IMR-90 (cell line): ENCODE measurements around the gene DHX9. TPM values are rescaled to one million over a fixed set of nuclear protein-coding genes. Genes with fewer than 3 reads are reported as not detected.

Experiments used
- ATAC-seq: fragments of 200-7000 bp; cut with Tn5 transposase; 2 replicates; pipeline ENCODE4 v1.9.1; 2020; ENCODE audit warnings: low read depth, mild to moderate bottlenecking, moderate library complexity
- BruUV-seq: library from RNA; stranded (reverse); fragments of 400-500 nt; replicated peaks from 2 replicates; lab custom pipeline; 2021; lab: Mats Ljungman, UMichigan
- CTCF ChIA-PET: fragments of 300-600 bp; formaldehyde crosslinking; extraction: SDS; loops from one replicate; lab custom pipeline; 2021; ENCODE audit warnings: antibody characterized with exemption; lab: Yijun Ruan, JAX
- POLR2A ChIA-PET: fragments of 300-600 bp; sonication (Branson Sonifier 250); formaldehyde crosslinking; loops from one replicate; lab custom pipeline; 2022; ENCODE audit warnings: antibody characterized with exemption; ENCODE audit not compliant: unreplicated experiment; lab: Charles Lee
- DNase-seq: peaks from one replicate; pipeline ENCODE4 v3.0.0; 2013
- H2AFZ ChIP-seq: replicated peaks from 2 replicates; pipeline ENCODE3; 2013; ENCODE audit warnings: low read length, mild to moderate bottlenecking; ENCODE audit not compliant: poor library complexity
- H2AK5ac ChIP-seq: 2 replicates; pipeline ENCODE4 v1.6.1; 2013; ENCODE audit warnings: low read depth, low read length, inconsistent platforms
- H2AK9ac ChIP-seq: replicated peaks from 2 replicates; pipeline ENCODE3; 2013; ENCODE audit warnings: mild to moderate bottlenecking, low read depth, low read length, moderate library complexity; ENCODE audit not compliant: poor library complexity
- H2BK120ac ChIP-seq: 2 replicates; pipeline ENCODE4 v1.6.1; 2013; ENCODE audit warnings: low read depth, low read length, inconsistent platforms
- H2BK15ac ChIP-seq: 3 replicates; pipeline ENCODE4 v1.6.1; 2013; ENCODE audit warnings: low read depth, low read length, inconsistent platforms
- H2BK20ac ChIP-seq: 2 replicates; pipeline ENCODE4 v1.6.1; 2013; ENCODE audit warnings: low read depth, mild to moderate bottlenecking, inconsistent platforms, low read length, moderate library complexity
- H2BK5ac ChIP-seq: 2 replicates; pipeline ENCODE4 v1.6.1; 2013; ENCODE audit warnings: mild to moderate bottlenecking, low read depth, low read length, inconsistent platforms; ENCODE audit not compliant: poor library complexity, severe bottlenecking
- H3K14ac ChIP-seq: replicated peaks from 2 replicates; pipeline ENCODE4 v1.6.1; 2013; ENCODE audit warnings: low read depth, low read length, inconsistent platforms
- H3K18ac ChIP-seq: 2 replicates; pipeline ENCODE4 v1.6.1; 2013; ENCODE audit warnings: low read depth, low read length, control low read depth
- H3K23ac ChIP-seq: 2 replicates; pipeline ENCODE4 v1.6.1; 2013; ENCODE audit warnings: low read depth, low read length, inconsistent platforms
- H3K27ac ChIP-seq: 2 replicates; pipeline ENCODE4 v1.5.1; 2013; ENCODE audit warnings: mild to moderate bottlenecking, control low read depth, low read length; ENCODE audit not compliant: insufficient read depth
- H3K27me3 ChIP-seq: 2 replicates; pipeline ENCODE4 v1.6.1; 2013; ENCODE audit warnings: low read length; ENCODE audit not compliant: control insufficient read depth, insufficient read depth
- H3K36me3 ChIP-seq: 2 replicates; pipeline ENCODE4 v1.6.1; 2013; ENCODE audit warnings: low read length, mixed read lengths; ENCODE audit not compliant: control insufficient read depth, insufficient read depth
- H3K4ac ChIP-seq: 2 replicates; pipeline ENCODE4 v1.6.1; 2013; ENCODE audit warnings: low read depth, low read length, inconsistent platforms
- H3K4me1 ChIP-seq: 2 replicates; pipeline ENCODE4 v1.6.1; 2013; ENCODE audit warnings: low read length, mixed read lengths; ENCODE audit not compliant: control insufficient read depth, insufficient read depth
- H3K4me2 ChIP-seq: 2 replicates; pipeline ENCODE4 v1.6.1; 2013; ENCODE audit warnings: low read depth, mild to moderate bottlenecking, control low read depth, low read length, moderate library complexity
- H3K4me3 ChIP-seq: 2 replicates; pipeline ENCODE4 v1.5.1; 2013; ENCODE audit warnings: low read depth, mild to moderate bottlenecking, control low read depth, low read length, moderate library complexity; ENCODE audit not compliant: insufficient read depth
- H3K56ac ChIP-seq: 2 replicates; pipeline ENCODE4 v1.6.1; 2013; ENCODE audit warnings: low read length, inconsistent platforms; ENCODE audit not compliant: insufficient read depth; ENCODE audit errors: extremely low read depth
- H3K79me1 ChIP-seq, 2 experiments: 2 replicates each; pipeline ENCODE4 v1.6.1; 2013; ENCODE audit warnings: low read length in 2 of 2, inconsistent platforms in 1 of 2, low read depth in 1 of 2
- H3K9ac ChIP-seq: 2 replicates; pipeline ENCODE4 v1.6.1; 2013; ENCODE audit warnings: low read depth, low read length, control low read depth
- H3K9me1 ChIP-seq: 2 replicates; pipeline ENCODE4 v1.6.1; 2013; ENCODE audit warnings: low read length, inconsistent platforms; ENCODE audit not compliant: insufficient read depth
- H3K9me3 ChIP-seq: 2 replicates; pipeline ENCODE4 v1.6.1; 2013; ENCODE audit warnings: low read length; ENCODE audit not compliant: control insufficient read depth, insufficient read depth
- H4K20me1 ChIP-seq: 2 replicates; pipeline ENCODE4 v1.6.1; 2013; ENCODE audit warnings: low read length, inconsistent platforms; ENCODE audit not compliant: insufficient read depth
- H4K5ac ChIP-seq: 2 replicates; pipeline ENCODE4 v1.6.1; 2013; ENCODE audit warnings: mild to moderate bottlenecking, low read depth, low read length, control low read depth
- H4K8ac ChIP-seq, 2 experiments: 2 replicates each; pipeline ENCODE4 v1.6.1; 2013; ENCODE audit warnings: low read depth in 2 of 2, low read length in 2 of 2, control low read depth in 1 of 2, inconsistent platforms in 1 of 2
- H4K91ac ChIP-seq: 2 replicates; pipeline ENCODE4 v1.6.1; 2013; ENCODE audit warnings: low read depth, low read length, inconsistent platforms; ENCODE audit not compliant: insufficient read depth
- CHD1 ChIP-seq: IDR thresholded peaks from 2 replicates; pipeline ENCODE4 v1.6.1; 2012; ENCODE audit warnings: low read depth, low read length, improper control_type of control experiment
- ELK1 ChIP-seq: fragments of 150-350 bp; IDR thresholded peaks from 2 replicates; pipeline ENCODE4 v1.6.1; 2016; ENCODE audit warnings: low read depth, mild to moderate bottlenecking, low read length, moderate library complexity, borderline replicate concordance
- MAFK ChIP-seq: IDR thresholded peaks from 2 replicates; pipeline ENCODE4 v1.6.1; 2012; ENCODE audit warnings: low read depth, low read length, improper control_type of control experiment
- MAZ ChIP-seq: IDR thresholded peaks from 2 replicates; pipeline ENCODE4 v1.6.1; 2012; ENCODE audit warnings: low read depth, mild to moderate bottlenecking, low read length, improper control_type of control experiment, moderate library complexity, borderline replicate concordance
- NFE2L2 ChIP-seq: fragments of 150-350 bp; IDR thresholded peaks from 2 replicates; pipeline ENCODE4 v1.6.1; 2016; ENCODE audit warnings: low read depth, mild to moderate bottlenecking, low read length
- RAD21 ChIP-seq: IDR thresholded peaks from 2 replicates; pipeline ENCODE4 v1.6.1; 2012; ENCODE audit warnings: low read length, improper control_type of control experiment
- RFX5 ChIP-seq: IDR thresholded peaks from 2 replicates; pipeline ENCODE4 v1.8.0; 2012; ENCODE audit warnings: low read depth, mild to moderate bottlenecking, low read length, moderate library complexity
- SMC3 ChIP-seq: fragments of 150-350 bp; IDR thresholded peaks from 2 replicates; pipeline ENCODE4 v1.6.1; 2016; ENCODE audit warnings: low read depth, mild to moderate bottlenecking, antibody characterized with exemption, low read length, moderate library complexity
- WGBS, 2 experiments: methylation state at CpG; one replicate each; pipeline versions ENCODE4 v1.1.5 to v1.1.7; 2013; ENCODE audit warnings: missing lambda C conversion rate in 2 of 2; ENCODE audit not compliant: insufficient read length in 1 of 2; ENCODE audit errors: extremely low coverage in 2 of 2; 5-methylcytosine and 5-hydroxymethylcytosine counted together
- dilution Hi-C: fragments of 300-500 bp; cut with HindIII; formaldehyde crosslinking; loops from one replicate; pipeline ENCODE4 v1.14.3; 2018; ENCODE audit warnings: low sequenced_read_pairs; ENCODE audit not compliant: unreplicated experiment
- in situ Hi-C: fragments of 300-500 bp; cut with MboI; formaldehyde crosslinking; loops from 3 replicates; pipeline ENCODE4 v1.14.3; 2019; ENCODE audit warnings: low sequenced_read_pairs, inconsistent platforms, mixed read lengths
- intact Hi-C: fragments of 100-400 bp; cut with micrococcal nuclease; formaldehyde crosslinking; loops from 2 replicates; pipeline ENCODE4 v1.10.0; 2022
- polyA plus RNA-seq, 3 experiments: library from polyadenylated mRNA; depleted of rRNA; stranded (reverse); fragments of >200 nt; gene quantifications; 2 replicates each; pipeline ENCODE4 v1.2.3, GENCODE V29; 2012; ENCODE audit warnings: low replicate concordance in 1 of 3
- total RNA-seq: library from RNA; depleted of rRNA; stranded (reverse); fragments of >200 nt; gene quantifications from 2 replicates; pipeline ENCODE4 v1.2.3, GENCODE V29; 2012
- TF ChIP-seq, protein P1 (sequence below): fragments of 150-350 bp; IDR thresholded peaks from 2 replicates; pipeline ENCODE4 v1.6.1; 2017; ENCODE audit warnings: mild to moderate bottlenecking, antibody characterized with exemption, low read length, low read depth

Gene DHX9
- total and polyA plus RNA-seq, 2 of the 4 experiments (the other 2 are of a cell fraction) = 119 to 211 TPM

DNA sequence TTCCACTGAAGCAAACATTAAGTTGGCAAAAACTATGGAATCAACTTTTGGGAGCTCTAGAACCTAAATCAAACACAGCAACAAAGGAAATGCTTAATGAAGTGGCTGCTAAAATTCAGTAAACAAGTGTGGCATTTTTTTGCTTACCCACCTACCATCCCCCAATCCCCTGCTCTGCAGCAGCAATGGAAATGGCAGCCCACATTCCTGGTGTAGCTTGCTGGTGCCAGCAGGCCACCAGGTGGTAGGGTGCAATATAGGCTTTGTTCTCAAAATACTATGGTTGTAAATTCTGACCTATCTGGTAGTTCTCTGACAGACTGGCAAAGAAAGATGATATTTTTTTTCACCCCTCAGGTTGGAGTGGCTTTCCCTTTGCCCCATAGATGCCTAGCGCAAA lies 71.0 kb downstream of the DHX9 start:
- Histone ChIP-seq H3K36me3 (no peaks in the 10 kb centered on the region), H2BK120ac (no peak overlapping the region), H3K9me1 (no peaks in the 10 kb centered on the region), H4K5ac (no peak overlapping the region), H2AFZ (no peak overlapping the region), H3K9ac (no peak overlapping the region), H3K4me2 (no peak overlapping the region), H3K4me3 (no peak overlapping the region), H3K14ac (no peak overlapping the region), H3K56ac (no peak overlapping the region), H4K91ac (no peak overlapping the region), H3K4ac (no peak overlapping the region), H3K9me3 (peaks cover 2% of the 10 kb centered on the region), H3K18ac (no peak overlapping the region), H4K20me1 (no peaks in the 10 kb centered on the region), H3K27me3 (peaks cover 3% of the 10 kb centered on the region; the same call in 1 of the 2 replicates), H2AK9ac (no peak overlapping the region), H3K79me1 (no peaks in the 10 kb centered on the region), H4K8ac (no peak overlapping the region), H2BK20ac (no peak overlapping the region), H3K27ac (no peak overlapping the region), H2BK5ac (no peak overlapping the region), H3K4me1 (no peaks in the 10 kb centered on the region), H2BK15ac (no peak overlapping the region), H3K23ac (no peak overlapping the region), H2AK5ac (no peak overlapping the region)
- TF ChIP-seq RAD21 (no peak), CHD1 (no peak), NFE2L2 (no peak), MAFK (no peak), RFX5 (no peak), SMC3 (no peak), ELK1 (no peak), MAZ (no peak)
- TF ChIP-seq, protein P1, sequence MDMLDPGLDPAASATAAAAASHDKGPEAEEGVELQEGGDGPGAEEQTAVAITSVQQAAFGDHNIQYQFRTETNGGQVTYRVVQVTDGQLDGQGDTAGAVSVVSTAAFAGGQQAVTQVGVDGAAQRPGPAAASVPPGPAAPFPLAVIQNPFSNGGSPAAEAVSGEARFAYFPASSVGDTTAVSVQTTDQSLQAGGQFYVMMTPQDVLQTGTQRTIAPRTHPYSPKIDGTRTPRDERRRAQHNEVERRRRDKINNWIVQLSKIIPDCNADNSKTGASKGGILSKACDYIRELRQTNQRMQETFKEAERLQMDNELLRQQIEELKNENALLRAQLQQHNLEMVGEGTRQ = no peak
- in situ Hi-C loops (no loop called here), intact Hi-C loops (no loop called here), dilution Hi-C loops (no loop called here)
- no TSS peak for BruUV-seq
- ChIA-PET POLR2A (no interaction called here), CTCF (no interaction called here)
- DNase-seq (no peak), ATAC-seq (no peak)
- WGBS, 2 experiments = no CpG with 5 or more reads among the region's 1 CpG
